ENCODE results near the gene HDAC4.

The HDAC4 gene

DNA sequence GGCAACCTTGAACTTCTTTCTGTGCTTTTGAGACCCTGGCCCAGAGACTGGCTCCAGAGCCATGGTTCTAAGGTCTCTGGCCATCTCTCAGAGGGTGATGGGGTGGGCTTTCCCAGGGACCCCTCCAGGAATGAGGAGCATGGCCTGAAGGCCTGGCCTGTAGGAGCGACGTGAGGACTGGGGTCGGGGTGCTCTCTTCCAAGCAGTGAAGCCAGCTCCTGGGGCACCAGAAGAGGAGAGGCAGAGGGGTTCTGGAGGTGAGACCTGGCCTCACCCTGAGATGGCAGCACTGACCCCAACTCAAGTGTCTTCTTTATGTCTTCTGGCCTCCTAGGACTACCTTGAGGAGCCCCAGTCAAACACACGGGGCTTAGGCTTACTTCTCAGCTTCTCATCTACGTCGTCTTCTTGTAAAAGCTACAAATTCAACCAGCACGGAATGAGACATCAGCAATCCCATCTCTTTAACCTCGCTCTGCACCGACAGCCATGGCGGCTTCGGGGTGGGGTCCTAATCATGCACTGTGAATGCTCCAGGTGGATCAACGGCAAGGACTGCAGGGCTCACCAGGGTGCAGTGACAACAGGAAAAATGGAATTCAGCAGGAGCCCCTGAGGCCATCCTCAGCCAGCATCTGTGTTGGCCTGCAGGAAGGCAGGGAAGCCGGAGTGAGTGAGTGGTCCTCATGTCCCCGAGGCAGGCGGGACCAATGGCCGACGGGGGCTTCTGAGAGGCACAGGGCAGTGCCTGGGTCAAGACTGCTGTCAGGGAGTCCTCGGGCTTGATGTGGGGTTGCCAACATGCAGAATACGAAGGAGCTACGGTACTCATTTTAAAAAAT is 214.1 kb downstream of the HDAC4 start:
- no peak for DNase-seq (ENCODE audit: low spot score)

DNA sequence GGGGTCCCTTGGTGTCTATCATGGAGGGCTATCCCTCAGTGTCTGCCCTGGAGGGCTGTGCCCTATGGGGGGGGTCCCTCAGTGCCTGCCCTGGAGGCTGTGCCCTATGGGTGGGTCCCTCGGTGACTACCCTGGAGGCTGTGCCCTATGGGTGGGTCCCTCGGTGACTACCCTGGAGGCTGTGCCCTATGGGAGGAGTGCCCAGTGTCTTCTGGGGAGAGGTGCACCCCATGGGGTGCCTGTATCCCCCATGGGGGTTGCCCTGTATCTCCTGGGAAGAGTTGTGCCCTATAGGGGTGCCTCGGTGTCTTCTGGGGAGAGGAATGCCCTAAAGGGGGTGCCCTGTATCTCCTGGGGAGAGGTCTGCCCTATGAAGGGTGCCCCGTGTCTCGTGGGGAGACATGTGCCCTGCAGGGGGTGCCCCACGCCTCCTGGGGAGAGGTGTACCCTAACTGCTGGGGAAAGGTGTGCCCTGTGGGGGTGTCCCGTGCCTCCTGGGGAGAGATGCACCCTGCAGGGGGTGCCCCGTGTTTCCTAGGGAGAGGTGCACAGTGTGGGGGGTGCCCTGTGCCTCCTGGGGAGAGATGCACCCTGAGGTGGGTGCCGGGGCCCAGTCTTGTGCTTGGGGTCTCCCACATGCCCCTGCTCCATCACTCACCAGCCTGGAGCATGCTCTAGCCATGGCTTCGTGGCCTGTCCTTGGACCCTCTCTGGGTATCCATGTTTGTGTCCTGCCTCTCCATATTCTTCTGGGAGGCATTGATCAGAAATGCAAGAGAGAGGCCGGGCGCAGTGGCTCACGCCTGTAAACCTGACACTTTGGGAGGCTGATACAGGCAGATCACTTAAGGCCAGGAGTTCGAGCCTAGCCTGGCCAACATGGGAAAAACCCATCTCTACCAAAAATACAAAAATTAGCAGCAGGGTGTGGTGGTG is 215.6 kb downstream of the HDAC4 start:
- no peak for DNase-seq (ENCODE audit: low spot score)

GRCh38 chr2:239184179-239184578 is 216.6 kb downstream of the HDAC4 start:
- DNase-seq (ENCODE audit: low spot score) = no peak

DNA sequence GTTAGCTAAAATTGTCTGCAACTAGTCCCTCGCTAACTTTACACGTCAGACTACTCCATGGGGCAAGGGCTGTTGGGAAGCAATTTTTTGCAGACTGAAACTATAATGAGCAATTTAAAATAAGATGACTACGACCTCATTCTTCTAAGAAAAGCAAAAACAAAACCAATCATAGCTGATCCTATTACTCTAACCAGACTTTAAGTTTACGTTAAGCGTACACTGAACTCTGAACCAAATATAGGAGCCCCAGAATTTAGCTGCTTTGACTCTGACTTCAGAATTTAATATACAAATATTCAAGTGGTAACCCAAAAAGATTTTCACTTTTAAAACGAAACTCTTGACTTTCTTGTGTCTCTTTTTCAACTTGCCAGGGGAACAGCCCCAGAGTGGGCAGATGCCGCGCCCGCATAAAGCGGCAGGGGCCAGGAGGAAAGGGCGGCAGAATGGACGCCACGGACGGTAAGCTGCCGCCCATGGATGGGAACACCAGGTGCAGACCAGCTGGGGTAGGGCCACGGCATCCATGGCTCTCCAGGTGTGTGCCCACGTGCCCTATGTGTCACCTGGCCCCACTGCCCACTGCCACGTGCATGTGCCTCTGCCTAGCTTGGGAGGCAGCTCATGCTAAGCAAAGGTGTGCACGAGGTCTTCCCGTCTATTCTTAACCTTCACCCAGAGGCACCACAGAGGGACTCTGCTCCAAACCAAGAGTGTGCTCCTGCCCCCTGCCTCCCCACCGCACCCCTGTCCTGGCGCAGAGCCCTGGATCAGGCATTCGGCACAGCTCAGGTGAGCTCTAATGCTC is 217.6 kb downstream of the HDAC4 start:
- no peak for DNase-seq (ENCODE audit: low spot score)

DNA sequence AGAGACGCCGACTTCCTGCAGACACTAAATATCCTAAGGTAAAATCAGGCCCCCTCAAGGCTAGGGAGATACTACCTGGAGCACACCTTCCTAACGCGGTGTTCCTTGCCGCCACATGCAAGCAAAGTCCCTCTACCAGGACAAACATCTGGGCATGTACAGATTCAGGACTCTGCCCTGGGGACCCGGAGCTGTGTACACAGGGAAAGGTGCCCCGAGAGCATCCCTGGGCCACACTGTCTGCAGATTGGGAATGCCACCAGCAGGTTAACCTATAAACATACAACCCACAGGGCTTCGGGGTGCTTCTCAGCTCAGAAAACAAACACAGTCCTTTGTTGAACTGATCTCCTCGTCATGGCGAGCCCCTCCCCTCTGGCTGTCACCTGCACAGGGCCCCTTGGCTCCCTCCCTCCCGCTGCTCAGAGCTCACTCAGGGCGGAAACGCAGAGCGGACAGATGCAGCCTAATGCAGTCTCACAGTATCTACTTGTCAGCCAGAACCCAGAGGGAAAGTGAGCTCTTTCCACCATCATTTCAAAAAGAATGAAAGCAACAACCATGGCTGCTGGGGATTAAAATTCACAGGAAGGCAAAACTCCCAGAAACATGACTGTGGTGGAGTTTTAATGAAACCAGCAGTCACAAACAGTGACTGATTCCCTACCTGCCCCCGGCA is 218.8 kb downstream of the HDAC4 start:
- no peak for DNase-seq (ENCODE audit: low spot score)

GRCh38 chr2:239181074-239181902 is 219.5 kb downstream of the HDAC4 start:
- no peak for DNase-seq (ENCODE audit: low spot score)

GRCh38 chr2:239180526-239181073 is 220.2 kb downstream of the HDAC4 start:
- DNase-seq (ENCODE audit: low spot score) = no peak

DNA sequence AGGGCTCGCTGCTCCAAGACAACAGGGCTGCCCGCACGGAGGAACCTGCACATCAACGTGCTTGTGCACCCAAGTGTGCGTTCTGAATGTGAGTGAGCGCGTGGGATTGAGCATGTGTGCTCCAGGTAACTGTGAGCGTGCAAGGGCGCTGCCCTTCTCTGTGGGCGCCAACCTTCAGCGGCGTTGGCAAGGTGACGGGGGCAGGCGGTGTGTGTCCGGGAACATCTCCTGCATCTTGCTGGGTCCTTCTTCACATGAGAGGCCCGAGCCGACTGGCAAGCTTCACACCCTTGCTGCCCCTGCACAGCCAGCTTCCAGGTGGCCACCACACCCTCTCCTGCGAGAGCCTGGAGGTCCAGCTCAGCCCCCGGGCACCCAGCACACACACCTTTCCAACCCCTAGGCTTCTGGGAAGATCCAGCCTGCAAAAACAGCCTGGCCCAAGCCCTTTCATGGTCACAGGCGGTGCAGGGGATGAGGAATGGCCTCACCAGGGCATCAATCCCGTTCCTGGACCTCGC is 220.9 kb downstream of the HDAC4 start:
- DNase-seq (ENCODE audit: low spot score) = no peak

GRCh38 chr2:239178954-239179353 is 221.9 kb downstream of the HDAC4 start:
- no peak for DNase-seq (ENCODE audit: low spot score)

- no peak for DNase-seq (ENCODE audit: low spot score)
These were observed 222.3 kb downstream of the HDAC4 start for GRCh38 chr2:239178484-239178883.

DNA sequence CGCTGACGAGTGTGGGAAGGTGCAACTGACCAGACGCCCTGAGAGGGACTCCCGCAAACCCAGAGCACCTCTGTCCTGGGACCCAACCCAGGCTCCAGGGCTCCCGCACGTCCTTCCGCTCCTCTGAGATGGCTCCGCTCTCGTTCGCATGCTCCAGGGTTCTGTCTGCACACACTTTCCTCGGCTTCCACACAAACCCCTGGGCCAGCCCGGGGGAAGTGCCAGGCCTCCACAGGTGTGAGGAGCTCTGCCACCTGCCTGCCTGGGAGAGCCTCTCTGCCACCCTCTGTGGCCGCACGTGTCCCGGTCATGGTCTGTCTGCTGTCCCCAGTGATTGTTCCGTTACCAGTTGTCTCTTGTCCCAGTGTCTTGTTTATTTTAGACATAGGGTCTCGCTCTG is 222.9 kb downstream of the HDAC4 start:
- no peak for DNase-seq (ENCODE audit: low spot score)

DNA sequence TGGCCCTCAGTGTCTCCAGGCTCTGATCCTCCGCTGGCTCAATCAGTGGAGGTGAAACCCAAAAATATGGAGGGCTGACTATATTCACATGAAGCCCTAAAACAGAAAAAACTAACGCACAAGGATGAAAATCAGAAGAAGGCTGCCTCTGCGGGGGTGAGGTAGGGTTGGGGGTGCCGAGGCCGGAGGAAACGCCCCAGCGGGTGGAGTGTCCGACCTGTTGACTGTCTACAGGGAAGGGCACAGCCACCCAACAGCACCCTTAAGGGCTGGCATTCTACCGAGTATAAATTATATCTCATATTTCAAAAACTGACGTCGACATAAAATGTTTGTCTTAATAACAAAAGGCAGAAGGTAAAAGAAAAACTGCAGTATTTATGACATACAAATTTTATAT is 223.5 kb downstream of the HDAC4 start:
- DNase-seq (ENCODE audit: low spot score) = no peak

DNA sequence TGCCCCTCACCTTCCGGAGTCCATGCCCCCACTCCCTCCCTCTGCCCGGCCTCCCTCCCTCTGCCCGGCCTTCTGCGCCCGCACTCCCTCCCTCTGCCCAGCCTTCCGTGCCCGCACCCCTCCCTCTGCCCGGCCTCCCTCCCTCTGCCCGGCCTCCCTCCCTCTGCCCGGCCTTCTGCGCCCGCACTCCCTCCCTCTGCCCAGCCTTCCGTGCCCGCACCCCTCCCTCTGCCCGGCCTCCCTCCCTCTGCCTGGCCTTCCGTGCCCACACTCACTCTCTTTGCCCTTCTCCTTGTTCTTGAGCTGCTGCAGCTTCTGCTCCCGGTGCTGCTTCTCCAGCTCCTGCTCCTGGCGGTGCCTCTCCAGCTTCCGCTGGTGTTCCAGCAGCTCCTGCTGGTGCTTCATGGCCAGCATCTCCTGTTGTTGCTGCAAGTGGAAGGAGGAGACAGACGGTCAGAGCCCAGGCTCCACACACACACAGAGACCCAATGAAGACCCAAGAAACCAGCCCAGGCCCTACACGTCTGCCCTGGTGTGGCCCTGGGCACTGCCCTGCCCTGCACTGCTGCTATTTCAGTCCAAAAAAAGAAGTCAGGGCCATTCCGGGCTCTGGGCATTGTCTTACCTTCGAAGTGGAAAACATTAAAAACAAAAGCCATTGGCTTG is 224.5 kb downstream of the HDAC4 start:
- DNase-seq (ENCODE audit: low spot score) = peak; percentile 51

- DNase-seq (ENCODE audit: low spot score) = no peak
These were observed 225.6 kb downstream of the HDAC4 start for GRCh38 chr2:239175181-239175580.

GRCh38 chr2:239173301-239173700 is 227.5 kb downstream of the HDAC4 start:
- no peak for DNase-seq (ENCODE audit: low spot score)

DNA sequence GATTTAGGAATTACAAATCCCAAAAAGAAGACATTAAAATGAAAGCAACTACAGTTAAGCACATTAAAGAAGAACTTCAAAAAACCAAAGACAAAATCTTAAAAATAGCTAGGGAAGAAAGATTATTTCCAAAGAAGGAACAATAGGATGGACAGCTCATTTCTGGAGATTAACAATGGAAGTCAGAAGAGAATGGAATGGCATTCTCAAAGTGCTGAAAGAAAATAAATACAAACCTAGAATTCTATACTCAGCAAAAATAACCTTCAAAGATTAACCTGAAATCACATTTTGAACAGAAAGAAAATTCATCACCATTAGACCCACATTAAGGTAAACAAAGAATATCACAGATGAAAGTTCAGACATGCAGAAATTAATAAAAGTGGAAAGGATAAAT is 229.2 kb downstream of the HDAC4 start:
- no peak for DNase-seq (ENCODE audit: low spot score)

DNA sequence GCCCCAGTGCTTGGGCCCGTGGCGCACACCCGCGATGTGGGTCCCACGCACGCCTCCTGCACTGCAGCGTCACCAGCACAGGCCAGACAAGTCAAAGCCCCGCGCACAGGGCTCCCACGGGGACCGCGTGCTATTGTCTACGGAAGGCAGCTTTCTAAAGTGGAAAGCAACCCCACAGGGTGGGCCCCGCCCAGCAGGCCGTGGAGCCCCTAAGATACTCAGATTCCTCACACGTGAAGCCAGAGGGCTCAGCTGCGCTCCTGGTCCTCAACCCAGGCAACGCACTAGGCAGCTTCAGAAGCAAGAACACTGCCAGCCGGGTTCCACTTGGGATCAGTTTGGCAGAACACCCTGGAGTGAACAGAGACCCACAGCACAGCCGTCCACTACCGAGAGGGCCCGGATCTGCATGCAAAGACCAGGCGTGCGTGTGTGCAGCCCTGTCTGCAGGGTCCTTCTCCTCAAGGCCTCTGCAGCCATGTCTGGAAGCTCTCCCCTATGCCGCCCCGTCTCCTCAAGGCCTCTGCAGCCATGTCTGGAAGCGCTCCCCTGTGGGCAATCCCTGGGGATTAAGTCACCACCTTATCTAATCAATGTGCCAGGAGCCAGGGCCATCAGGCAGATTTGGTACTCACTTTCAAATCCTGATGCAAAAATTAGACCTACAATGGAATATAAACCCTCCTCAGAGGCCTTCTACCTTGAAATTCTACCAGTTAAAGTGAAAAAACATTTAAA is 231.3 kb downstream of the HDAC4 start:
- no peak for DNase-seq (ENCODE audit: low spot score)

DNA sequence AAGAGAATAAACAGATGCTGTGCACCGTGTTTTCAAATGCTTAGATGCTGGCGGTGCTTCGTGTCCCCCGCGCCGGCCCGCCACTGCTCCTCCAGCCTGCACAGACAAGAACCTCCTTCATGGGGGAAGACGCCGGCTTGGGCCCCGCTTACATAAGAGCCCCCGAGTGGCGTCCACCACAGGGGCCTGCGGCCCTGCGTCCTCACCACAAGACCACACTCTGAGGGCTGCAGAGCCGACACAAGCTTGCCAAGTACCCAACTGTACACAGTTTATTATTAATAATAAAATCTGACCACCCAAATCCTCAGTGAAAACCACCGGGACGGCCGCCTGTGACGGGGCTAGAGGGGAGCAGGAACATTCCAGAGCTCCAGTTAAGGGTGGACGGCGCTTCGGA is 232.2 kb downstream of the HDAC4 start:
- DNase-seq (ENCODE audit: low spot score) = no peak
